H1 (cell line): ENCODE measurements around the gene MZF1. TPM values are rescaled to one million over a fixed set of nuclear protein-coding genes. Genes with fewer than 3 reads are reported as not detected.

Experiments
- CHD2 ChIP-seq: IDR thresholded peaks from 2 replicates; pipeline ENCODE4 v1.6.1; 2012; ENCODE audit warnings: low read length, improper control_type of control experiment
- CTBP2 ChIP-seq: IDR thresholded peaks from 2 replicates; pipeline ENCODE4 v1.7.0; 2011; ENCODE audit warnings: borderline replicate concordance, mild to moderate bottlenecking, moderate library complexity, mixed read lengths, low read length; ENCODE audit not compliant: insufficient read depth, insufficient read length
- HDAC2 ChIP-seq, 2 experiments: fragments of 300-600 bp in 1 of 2; sonication (generic) in 1 of 2; IDR thresholded peaks; 2 replicates each; pipeline ENCODE4 v1.6.1; 2011 to 2012; ENCODE audit warnings: low read depth in 2 of 2, low read length in 2 of 2, mild to moderate bottlenecking in 2 of 2, moderate library complexity in 2 of 2, borderline replicate concordance in 1 of 2, inconsistent platforms in 1 of 2
- KDM1A ChIP-seq: fragments of 200-600, 300-600 bp; sonication (generic); IDR thresholded peaks from 2 replicates; pipeline ENCODE4 v1.7.1; 2016; ENCODE audit warnings: mild to moderate bottlenecking, low read length, borderline replicate concordance
- POLR2AphosphoS5 ChIP-seq: IDR thresholded peaks from 2 replicates; pipeline ENCODE4 v1.6.1; 2011; ENCODE audit warnings: low read depth, low read length
- SAP30 ChIP-seq: fragments of 300-600 bp; sonication (generic); IDR thresholded peaks from 2 replicates; pipeline ENCODE4 v1.7.1; 2012; ENCODE audit warnings: low read length, moderate library complexity, mild to moderate bottlenecking, inconsistent platforms; ENCODE audit not compliant: insufficient read depth, insufficient replicate concordance
- SIN3A ChIP-seq, 2 experiments: IDR thresholded peaks in 1 of 2; conservative IDR thresholded peaks in 1 of 2; 2 replicates each; pipeline ENCODE4 v1.6.1; 2011 to 2012; ENCODE audit warnings: low read length in 2 of 2, improper control_type of control experiment in 1 of 2, low read depth in 1 of 2, mild to moderate bottlenecking in 1 of 2
- TCF12 ChIP-seq: IDR thresholded peaks from 2 replicates; pipeline ENCODE4 v1.6.1; 2011; ENCODE audit warnings: low read depth, mild to moderate bottlenecking, low read length
- TEAD4 ChIP-seq: IDR thresholded peaks from 2 replicates; pipeline ENCODE4 v1.6.1; 2012; ENCODE audit warnings: low read depth, low read length, inconsistent platforms, mixed read lengths
- polyA plus RNA-seq, 7 experiments: library from polyadenylated mRNA; depleted of rRNA in 3 of 7; stranded (reverse) in 5 of 7; unstranded in 2 of 7; fragments of >200 nt in 5 of 7; fragments of 200-250 nt in 2 of 7; gene quantifications; 1 replicate in 5 of 7; 2 replicates in 1 of 7; 4 replicates in 1 of 7; pipeline versions ENCODE4 v1.2.1 to v1.2.3, GENCODE V29; 2011 to 2013; ENCODE audit warnings: missing spikeins in 2 of 7, mixed read lengths in 2 of 7
- total RNA-seq: library from RNA; stranded (reverse); fragmentation: NEBNext Ultra II Directional; extraction: Animal tissue kit (Norgen Biotek cat#: 25700); gene quantifications from 2 replicates; pipeline ENCODE4 v1.2.1, GENCODE V29; 2021
- TF ChIP-seq, protein P1 (sequence below): IDR thresholded peaks from 2 replicates; pipeline ENCODE4 v1.6.1; 2012; ENCODE audit warnings: inconsistent platforms

The MZF1 gene
- total and polyA plus RNA-seq, 2 of the 8 experiments (the other 6 are each of a cell fraction or from before 2014, with no cell fraction given) = 15.2 to 25.0 TPM

DNA sequence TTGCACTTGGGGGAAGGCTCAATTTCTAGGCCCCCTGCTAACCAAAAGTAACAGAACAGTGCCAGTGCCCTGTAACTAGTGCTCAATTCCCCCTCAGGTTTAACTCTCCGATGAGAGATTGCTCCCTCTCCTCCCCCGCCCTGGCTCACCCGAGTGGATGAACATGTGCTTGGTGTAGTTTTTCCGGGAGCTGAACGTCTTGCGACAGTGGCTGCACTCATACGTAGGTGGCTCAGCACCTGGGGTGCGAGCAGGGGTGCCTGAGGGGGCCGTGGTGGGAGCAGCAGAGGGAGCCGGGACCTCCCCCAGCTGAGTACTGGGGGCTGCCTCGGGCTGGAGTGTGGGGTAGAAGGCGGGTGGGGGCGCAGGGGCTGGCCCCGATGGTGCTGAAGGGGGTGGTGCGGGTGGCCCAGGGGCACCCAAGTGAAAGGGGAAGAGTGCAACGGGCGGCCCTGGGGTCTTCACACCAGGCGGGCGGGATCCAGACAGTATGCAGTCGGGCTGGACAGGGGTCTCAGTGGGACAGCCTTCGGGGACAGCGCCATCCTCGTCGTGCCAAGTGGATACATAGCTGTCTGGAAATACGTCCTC lies 56.8 kb downstream of the MZF1 start (continued):
- TF ChIP-seq SAP30 = no peak
- TF ChIP-seq TCF12 = no peak
- no peak for TF ChIP-seq SIN3A (conservative IDR thresholded peaks at IDR 0.05 in 1 of 2, IDR thresholded peaks at IDR 0.05 in 1 of 2; ENCODE audit: low read depth in 1 of 2, low read length in 2 of 2)
- TF ChIP-seq CTBP2 = no peak
- TF ChIP-seq CHD2 = no peak
- TF ChIP-seq KDM1A = no peak
- TF ChIP-seq, protein P1, sequence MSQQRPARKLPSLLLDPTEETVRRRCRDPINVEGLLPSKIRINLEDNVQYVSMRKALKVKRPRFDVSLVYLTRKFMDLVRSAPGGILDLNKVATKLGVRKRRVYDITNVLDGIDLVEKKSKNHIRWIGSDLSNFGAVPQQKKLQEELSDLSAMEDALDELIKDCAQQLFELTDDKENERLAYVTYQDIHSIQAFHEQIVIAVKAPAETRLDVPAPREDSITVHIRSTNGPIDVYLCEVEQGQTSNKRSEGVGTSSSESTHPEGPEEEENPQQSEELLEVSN = no peak
- no peak for TF ChIP-seq HDAC2 (IDR thresholded peaks at IDR 0.05; ENCODE audit: borderline replicate concordance in 1 of 2, low read depth in 2 of 2, low read length in 2 of 2)
- no peak for TF ChIP-seq TEAD4
- no peak for TF ChIP-seq POLR2AphosphoS5
